ENCODE results near the gene FCMR.

The FCMR gene, protein sequence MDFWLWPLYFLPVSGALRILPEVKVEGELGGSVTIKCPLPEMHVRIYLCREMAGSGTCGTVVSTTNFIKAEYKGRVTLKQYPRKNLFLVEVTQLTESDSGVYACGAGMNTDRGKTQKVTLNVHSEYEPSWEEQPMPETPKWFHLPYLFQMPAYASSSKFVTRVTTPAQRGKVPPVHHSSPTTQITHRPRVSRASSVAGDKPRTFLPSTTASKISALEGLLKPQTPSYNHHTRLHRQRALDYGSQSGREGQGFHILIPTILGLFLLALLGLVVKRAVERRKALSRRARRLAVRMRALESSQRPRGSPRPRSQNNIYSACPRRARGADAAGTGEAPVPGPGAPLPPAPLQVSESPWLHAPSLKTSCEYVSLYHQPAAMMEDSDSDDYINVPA

DNA sequence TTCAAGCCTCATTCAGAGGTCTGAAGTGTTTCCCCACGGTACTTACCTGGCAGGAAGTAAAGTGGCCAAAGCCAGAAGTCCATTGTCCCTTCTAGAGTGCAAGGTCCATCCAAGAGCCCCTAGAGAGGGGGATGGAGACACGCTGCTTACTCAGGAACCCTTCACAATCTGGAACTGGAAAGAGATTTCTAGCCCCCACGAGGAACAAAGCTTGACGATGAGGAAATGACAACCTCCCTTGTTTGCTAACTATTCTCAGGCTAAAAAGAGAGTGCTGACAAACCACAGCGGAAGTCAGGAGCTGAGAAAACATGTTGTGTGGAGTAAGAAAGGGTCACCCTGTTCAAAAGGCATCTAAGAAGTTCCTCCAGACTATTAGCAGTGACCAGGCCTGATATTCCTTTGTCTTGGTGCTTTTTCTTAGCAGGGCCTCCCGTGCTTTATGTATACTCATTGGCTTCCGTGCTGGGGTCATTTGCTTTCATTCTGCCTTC, at the start of gene FCMR:
Gene FCMR (minus strand): TSS at position 170 of the 494 bp plus-strand sequence. CDS start 87 bp downstream, at position 83.
- DNase-seq (ENCODE audit: extremely low read depth, low read depth) = no peak

DNA sequence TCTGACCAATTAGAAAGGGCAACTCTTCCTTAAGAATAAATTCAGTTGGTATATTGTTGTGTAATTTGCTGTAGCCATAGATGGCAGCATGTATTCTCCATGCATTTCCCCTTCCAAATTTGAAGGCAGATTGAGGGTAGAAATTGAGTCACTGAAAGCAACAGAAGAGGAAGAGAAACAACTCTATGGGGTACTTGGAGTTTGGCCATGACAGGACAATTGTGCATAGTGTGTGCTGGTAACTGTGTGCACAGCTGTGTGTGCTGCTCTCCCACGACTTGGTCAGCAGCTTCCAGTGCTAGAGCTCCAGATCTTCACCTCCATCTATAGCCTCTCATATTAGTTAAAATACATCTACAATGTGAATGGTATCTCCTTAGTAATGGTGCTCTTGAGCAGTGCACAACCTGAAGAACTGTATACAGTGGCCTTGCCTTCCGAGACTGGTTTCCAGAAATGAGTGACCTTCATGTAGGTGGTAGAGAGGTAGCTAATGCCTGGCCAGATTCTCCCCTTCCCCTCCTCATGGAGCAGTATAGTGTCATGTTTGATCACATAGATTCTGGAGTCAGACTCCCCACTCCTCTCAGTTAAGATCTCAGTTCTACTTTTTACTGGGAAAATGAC, 49.4 kb upstream of the FCMR start:
- no peak for DNase-seq (ENCODE audit: extremely low read depth, low read depth)
- TF ChIP-seq, protein P1, sequence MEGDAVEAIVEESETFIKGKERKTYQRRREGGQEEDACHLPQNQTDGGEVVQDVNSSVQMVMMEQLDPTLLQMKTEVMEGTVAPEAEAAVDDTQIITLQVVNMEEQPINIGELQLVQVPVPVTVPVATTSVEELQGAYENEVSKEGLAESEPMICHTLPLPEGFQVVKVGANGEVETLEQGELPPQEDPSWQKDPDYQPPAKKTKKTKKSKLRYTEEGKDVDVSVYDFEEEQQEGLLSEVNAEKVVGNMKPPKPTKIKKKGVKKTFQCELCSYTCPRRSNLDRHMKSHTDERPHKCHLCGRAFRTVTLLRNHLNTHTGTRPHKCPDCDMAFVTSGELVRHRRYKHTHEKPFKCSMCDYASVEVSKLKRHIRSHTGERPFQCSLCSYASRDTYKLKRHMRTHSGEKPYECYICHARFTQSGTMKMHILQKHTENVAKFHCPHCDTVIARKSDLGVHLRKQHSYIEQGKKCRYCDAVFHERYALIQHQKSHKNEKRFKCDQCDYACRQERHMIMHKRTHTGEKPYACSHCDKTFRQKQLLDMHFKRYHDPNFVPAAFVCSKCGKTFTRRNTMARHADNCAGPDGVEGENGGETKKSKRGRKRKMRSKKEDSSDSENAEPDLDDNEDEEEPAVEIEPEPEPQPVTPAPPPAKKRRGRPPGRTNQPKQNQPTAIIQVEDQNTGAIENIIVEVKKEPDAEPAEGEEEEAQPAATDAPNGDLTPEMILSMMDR (IDR thresholded peaks at IDR 0.05; ENCODE audit: low read depth, low read length) = no peak

More for the DNA sequence above, at the start of gene FCMR:
- TF ChIP-seq, protein P1 (IDR thresholded peaks at IDR 0.05; ENCODE audit: low read depth, low read length) = no peak

DNA sequence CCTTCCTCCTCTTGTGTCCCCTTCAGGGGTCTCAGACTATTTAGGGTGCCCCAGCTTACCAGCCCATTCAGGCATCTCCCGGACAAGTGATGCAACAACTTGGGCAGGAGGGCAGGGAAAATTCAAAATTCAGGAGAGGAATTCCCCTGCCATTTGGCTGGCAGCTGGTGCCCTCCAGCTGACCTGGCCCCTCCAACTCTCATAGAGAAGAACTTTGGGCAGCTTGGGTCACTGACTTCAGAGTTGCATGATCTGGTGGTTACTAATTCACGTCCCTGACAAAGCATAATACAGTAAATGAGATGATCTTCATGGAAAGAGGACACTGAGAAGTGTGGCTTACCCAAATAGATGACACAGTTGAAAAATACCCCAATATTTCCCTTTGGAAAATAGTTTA, 48.7 kb upstream of the FCMR start, which contains the start of gene FCAMR:
Gene FCAMR (minus strand): TSS at position 15 of the 400 bp plus-strand sequence. CDS start 335 bp downstream, outside the sequence.
- TF ChIP-seq, protein P1 (IDR thresholded peaks at IDR 0.05; ENCODE audit: low read depth, low read length) = no peak
- DNase-seq (ENCODE audit: extremely low read depth, low read depth) = no peak

DNA sequence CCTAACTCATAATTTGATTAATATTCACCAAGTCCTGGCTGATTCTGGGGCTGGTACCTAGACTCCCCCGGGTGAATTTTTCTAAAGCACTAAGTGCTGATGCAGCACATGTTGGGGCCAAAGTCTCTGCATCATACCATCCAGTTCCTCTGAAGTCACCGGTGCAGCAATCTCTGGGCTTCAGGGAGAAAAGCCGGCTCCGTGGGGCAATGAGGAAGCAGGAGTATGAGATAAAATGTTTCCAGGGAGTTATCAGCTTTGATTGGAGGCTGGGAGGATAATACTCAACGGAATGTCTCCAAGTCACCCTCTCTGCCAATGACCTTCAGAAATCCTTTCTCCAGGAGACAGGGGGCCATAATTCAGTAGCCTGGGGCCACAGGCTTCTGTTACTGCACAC, 47.3 kb upstream of the FCMR start:
- TF ChIP-seq, protein P1 (IDR thresholded peaks at IDR 0.05; ENCODE audit: low read depth, low read length) = no peak
- DNase-seq (ENCODE audit: extremely low read depth, low read depth) = no peak

DNA sequence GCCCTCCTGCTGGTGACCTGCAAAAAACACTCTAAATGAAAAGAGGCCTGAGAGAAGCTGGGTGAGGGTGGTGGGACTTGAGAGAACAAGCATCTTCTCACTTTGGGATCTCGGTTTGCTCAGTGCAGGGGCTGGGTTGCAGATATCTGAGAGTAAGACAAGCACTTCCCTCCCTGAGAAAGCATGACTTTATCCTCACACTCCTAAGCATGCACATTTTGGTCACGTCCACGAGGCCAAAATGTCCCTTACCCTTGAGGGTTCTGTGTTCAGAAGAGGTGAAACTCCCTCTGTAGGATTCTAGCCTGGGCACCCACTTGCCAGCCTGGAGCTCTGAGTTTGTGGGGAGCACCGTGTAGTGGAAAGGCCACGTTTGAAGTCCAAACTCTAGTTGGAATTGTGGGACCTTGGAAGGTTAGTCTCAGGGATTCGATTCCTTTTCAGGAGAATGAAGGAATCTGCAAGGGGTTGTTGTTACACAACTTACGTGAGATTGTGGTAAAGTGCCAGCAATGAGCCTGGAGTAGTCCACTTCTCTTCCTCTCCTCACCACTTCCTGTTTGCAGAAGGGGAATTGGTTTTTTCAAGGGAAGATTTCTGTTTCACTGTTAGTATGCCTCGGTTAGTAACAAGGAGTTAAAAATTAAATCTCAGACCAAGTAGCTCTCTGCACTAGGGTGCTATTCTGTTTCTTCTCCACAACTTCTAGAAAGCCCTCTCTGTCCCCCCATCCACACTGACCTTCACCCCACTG, 45.5 kb upstream of the FCMR start:
- DNase-seq (ENCODE audit: extremely low read depth, low read depth) = no peak
- TF ChIP-seq, protein P1 (IDR thresholded peaks at IDR 0.05; ENCODE audit: low read depth, low read length) = no peak

DNA sequence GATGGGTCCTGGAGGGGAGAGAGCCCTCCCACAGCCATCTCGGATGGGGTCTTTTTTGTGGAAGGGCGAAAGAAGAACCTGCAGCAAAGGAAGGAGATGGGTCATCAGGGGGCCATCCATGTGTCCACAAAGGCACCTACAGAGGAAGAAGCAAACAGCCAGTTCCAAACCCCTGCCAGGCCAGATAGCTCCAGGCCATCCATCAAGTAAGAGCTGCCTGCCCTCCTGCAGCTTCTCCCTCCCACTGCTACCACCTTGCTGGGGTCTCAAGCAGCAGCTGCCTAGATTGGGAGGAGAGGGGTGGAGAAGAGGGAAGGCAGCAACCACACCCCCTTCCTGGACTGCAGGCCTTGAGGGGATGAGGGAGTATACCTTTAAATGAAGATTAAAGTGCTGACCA, 44.0 kb upstream of the FCMR start:
- TF ChIP-seq, protein P1 (IDR thresholded peaks at IDR 0.05; ENCODE audit: low read depth, low read length) = no peak
- no peak for DNase-seq (ENCODE audit: extremely low read depth, low read depth)

Measured in AG09319 (cell line).